Activated naive CD8-positive, alpha-beta T cell treated with anti-CD3 and anti-CD28 coated beads, Interleukin-2, amount 50 U/mL, for 16 hours (primary cell): Measurements from ENCODE around the gene ATP9B.
"Not testable (repeated sequence)": the region's sequence is repeated elsewhere in the genome, so short reads cannot be mapped to it uniquely, and the experiment has no call there.

Experiments
- DNase-seq: peaks from one replicate; pipeline ENCODE4 v3.0.0-alpha.2; 2020; ENCODE audit warnings: low read depth, low spot score

ATP9B gene

GRCh38 chr18:79070486-79070885 lies 1.3 kb downstream of the ATP9B start:
- no peak for DNase-seq

GRCh38 chr18:79071037-79071436 lies 1.8 kb downstream of the ATP9B start:
- DNase-seq: no peak

DNA sequence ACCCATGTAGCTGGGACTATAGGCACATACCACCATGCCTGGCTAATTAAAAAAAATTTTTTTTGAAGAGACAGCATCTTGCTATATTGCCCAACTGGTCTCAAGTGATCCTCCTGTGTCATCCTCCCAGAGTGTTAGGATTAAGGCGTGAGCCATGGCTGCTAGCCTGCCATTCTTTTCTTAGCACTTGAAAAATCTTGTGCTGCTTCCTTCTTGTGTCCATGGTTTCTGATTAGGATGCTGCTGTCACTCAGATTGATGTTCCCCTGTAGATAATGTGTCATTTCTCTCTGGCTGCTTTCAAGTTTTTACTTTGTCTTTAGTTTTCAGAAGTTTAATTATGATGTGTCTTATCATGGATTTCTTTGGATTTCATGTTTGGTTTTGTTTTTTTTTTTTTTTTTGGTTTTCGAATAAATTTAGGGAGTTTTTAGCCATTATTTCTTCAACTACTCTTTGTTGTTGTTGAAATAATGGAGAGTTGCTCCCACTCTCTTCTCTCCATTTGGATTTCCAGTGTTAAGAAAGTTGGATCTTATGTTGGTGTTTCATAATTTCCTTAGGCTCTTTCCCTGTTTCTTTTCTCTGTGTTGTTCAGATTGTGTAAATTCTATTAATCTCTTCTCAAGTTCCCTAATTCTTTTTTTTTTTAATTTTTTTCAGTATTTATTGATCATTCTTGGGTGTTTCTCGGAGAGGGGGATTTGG lies 2.5 kb downstream of the ATP9B start:
- DNase-seq: no peak

- not testable (repeated sequence) for DNase-seq
These were observed 3.5 kb downstream of the ATP9B start for GRCh38 chr18:79072655-79073054.

GRCh38 chr18:79077181-79077580 lies 8.0 kb downstream of the ATP9B start:
- no peak for DNase-seq

- DNase-seq: not testable (repeated sequence)
These were observed 9.6 kb downstream of the ATP9B start for GRCh38 chr18:79078791-79079190.

- DNase-seq: no peak
These were observed 23.7 kb downstream of the ATP9B start for GRCh38 chr18:79092874-79093273.

DNA sequence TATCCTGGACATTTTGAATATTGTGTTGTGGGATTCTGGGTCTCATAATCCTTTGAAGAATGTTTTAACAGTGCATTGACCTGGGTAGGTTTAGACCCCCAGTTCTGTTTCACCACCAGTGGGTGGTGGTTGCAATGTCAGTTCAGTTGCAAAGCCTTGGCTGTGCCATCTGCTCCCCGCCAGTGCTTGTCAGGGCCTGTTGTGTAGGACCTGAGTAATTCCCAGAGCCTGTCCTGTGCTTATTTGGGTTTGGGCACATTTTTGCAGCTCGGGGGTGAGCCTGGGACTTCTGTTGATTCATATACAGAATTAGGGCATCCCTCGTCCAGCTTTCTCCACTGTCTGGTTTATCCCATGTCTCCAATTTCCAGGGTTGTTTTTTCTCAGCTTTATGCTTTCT lies 24.8 kb downstream of the ATP9B start:
- DNase-seq: no peak

DNA sequence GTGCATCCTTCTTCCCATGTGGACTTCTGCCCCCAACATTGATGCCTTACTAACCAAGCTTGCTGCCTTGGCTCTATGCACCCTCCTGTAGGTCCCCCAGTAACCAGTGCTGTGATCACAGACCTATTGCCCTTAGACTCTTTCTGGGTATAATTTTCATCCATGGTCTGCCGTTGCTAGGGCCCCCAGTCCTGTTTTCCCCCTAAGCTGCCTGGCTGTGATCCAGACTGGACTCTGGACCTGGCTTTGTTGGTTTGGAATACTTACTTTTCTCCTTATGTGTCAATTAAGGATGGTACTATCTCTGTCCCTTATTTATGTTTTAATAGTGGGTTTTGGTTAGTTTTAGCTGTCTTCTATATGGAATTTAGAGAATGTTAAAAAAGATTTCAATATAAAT lies 26.0 kb downstream of the ATP9B start:
- DNase-seq: no peak

DNA sequence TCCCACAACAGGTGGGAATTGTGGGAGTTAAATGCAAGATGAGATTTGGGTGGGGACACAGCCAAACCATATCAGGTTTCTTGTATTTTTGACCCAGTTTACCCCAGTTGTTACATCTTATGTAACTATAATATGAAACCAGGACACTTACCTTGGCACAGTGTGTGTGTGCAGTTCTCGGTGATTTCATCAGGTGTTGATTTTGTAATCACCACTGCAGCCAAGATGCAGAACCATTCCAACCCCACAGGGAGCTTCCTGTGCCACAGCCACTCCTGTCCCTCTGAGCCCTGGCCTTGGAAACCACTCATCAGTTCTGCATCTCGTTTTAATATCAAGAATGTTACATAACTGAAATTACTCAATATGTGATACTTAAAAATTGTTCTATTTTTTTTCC lies 31.8 kb downstream of the ATP9B start:
- DNase-seq: no peak

DNA sequence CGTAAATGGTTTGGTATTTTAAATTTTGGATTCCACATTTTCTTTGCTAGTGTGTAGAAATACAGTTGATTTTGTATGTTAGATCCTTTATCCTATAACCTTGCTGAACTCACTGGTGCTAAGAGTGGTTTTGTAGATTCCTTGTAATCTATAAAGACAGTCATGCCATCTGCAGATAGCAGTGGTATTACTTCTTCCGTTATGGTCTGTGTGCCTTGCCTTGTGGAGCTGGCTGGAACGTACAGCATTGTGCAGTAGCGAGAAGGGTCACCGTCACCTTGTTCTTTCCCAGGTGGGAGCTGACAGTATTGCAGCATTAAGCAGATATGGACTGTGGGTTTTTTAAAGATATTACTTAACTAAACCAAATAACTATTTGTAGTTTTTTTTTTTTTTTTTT lies 33.7 kb downstream of the ATP9B start:
- no peak for DNase-seq

- no peak for DNase-seq
These were observed 34.9 kb downstream of the ATP9B start for GRCh38 chr18:79104137-79104536.

DNA sequence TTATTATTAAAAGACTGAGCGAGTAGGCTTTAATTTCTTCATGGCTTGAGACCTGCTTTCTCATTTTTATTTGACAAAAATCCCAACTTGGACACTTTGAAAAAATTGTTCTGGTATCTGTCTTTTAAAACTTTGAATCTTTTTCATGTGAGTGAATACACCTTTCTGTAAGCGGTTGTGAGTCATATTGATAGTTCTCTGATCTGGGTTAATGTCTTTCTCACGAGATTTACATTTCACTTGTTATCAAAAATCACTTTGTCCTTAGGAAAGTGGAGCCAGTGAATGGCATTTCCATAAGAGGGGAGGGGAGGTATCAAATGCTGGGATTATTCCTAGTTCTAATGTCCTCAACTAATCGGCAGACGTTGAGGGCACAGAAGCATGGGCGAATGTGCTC lies 36.3 kb downstream of the ATP9B start:
- DNase-seq: no peak

DNA sequence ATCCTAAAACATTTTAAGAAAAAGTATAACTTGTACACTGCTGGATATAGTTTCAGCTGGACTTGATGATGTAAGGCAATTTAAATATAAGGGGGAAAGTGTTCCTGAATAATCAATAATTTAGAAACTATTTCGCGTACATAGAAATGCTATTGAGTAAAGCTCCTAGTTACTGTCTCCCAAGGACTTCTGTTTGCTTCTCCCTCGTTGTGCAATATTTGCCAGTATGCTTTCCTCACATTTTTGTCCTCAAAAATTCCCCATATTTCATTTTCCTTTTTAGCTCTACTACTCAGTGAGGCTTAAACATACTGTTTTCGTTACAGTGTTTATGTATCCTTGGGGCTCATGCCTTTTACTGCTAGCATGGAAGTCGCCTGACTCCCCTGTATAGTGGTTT lies 36.9 kb downstream of the ATP9B start:
- no peak for DNase-seq

DNA sequence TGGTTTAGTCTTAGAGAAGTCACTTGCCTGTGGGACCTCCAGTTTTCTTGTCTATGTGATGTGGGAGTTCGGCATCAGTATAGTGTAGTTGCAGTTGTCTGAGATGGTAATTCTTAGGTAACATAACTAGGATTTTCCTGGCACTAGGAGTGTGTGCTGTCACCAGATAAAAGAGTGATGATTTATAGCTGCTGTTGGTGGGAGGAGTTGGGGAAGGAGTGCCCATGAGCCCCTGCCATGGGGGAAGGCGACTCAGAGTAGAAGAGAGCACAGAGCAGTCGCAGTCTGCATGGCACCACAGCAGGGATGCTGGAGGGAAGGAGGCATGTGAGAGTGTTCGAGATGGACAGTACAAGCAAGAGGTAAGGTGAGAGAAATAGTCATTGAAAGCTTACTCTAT lies 38.7 kb downstream of the ATP9B start:
- no peak for DNase-seq

- no peak for DNase-seq
These were observed 39.5 kb downstream of the ATP9B start for GRCh38 chr18:79108549-79109215.

- no peak for DNase-seq
These were observed 42.3 kb downstream of the ATP9B start for GRCh38 chr18:79111483-79111882.

- DNase-seq: no peak
These were observed 48.2 kb downstream of the ATP9B start for GRCh38 chr18:79117385-79117784.

DNA sequence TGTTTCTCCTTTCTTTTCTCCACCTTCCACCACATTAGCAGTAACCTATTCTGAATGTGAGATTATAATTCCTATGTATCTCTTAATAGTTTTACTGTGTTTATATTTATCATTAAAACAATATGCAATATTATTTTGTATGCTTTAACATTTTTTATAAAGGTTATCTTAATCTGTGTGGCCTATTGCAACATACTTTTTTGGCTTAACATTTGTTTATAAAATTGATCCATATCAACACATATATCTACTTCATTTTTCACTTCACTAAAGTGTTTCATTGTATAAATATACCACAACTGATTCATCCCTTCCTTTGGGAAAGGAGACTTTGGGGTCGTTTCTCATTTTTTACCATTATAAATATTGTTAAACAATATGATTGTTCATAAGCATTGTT lies 48.6 kb downstream of the ATP9B start:
- no peak for DNase-seq

- DNase-seq: no peak
These were observed 49.6 kb downstream of the ATP9B start for GRCh38 chr18:79118797-79119196.

DNA sequence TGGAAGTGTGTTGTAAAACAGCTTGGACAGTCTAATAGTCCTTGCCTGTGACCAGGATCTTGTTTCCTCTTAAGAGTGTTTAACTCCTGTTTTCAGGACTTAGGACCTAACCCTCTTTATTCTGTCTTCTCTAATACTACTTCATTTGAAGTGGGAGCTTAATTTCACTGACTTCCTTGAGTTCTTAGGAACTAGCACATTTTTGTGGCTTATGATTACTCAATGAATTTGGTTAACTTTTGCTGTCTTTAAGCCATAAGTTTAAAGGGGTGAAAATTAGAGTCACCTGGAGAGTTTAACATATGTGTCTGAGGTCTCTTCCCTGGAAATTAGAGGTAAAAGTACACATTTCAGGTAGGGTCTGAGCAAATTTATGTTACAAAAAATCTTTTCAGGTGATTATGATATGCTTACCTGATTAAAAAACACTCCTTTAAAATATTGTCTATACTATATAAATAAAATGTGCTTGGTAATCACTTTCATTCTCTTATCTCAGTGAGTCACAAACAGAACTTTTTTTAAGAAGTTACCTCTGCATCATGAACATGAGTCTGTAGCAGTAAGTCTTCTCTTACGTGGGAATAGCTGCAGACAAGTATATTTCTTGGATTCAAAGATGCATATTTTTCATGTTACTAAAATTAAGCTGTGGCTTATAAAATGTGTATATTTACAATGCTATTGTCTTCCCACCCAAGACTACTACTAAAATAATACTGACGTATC lies 52.7 kb downstream of the ATP9B start:
- no peak for DNase-seq

DNA sequence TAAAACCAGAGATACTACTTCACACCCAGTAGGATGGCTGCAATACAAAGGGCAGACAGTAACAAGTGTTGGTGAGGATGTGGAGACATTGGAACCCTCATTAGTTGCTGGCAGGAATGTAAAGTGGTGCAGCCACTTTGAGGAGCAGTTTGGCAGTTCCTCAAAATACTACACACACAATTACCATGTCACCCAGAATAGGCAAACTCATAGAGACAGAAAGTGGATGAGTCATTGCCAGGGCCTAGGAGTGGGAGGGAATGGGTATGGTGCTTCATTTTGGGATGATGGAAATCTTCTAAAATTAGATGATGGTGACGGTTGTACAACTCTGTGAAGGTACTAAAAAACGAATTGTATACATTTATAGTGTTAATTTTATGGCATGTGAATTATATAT lies 54.8 kb downstream of the ATP9B start:
- DNase-seq: no peak

GRCh38 chr18:79129120-79129519 lies 59.9 kb downstream of the ATP9B start:
- DNase-seq: no peak
